ENCODE data around the gene TRIL.

TRIL gene

GRCh38 chr7:28961972-28962371, 3.8 kb upstream of the TRIL start:
- Histone ChIP-seq H3K9ac (ENCODE audit: low read length) (no peak overlapping the region), H3K9me2 (replicated peaks; ENCODE audit: insufficient read depth, low read length) (no peaks in the 10 kb centered on the region), H2AFZ (ENCODE audit: low read depth, low read length, severe bottlenecking) (no peak overlapping the region), H3K4me3 (ENCODE audit: insufficient read depth, low read length, poor library complexity, severe bottlenecking) (no peak overlapping the region), H3K27ac (ENCODE audit: low read depth, low read length) (no peak overlapping the region), H3K4me2 (ENCODE audit: low read depth, low read length, poor library complexity, severe bottlenecking) (no peak overlapping the region), H3K9me3 (ENCODE audit: insufficient read depth, low read length) (no peaks in the 10 kb centered on the region), H4K20me1 (ENCODE audit: low read depth, low read length) (no peaks in the 10 kb centered on the region), H3K27me3 (ENCODE audit: low read length) (no peaks in the 10 kb centered on the region), H3K79me2 (ENCODE audit: insufficient read depth, low read length) (no peaks in the 10 kb centered on the region), H3F3A (ENCODE audit: insufficient read depth) (no peaks in the 10 kb centered on the region), H3K36me3 (ENCODE audit: low read length) (no peaks in the 10 kb centered on the region)
- TF ChIP-seq, protein P1, sequence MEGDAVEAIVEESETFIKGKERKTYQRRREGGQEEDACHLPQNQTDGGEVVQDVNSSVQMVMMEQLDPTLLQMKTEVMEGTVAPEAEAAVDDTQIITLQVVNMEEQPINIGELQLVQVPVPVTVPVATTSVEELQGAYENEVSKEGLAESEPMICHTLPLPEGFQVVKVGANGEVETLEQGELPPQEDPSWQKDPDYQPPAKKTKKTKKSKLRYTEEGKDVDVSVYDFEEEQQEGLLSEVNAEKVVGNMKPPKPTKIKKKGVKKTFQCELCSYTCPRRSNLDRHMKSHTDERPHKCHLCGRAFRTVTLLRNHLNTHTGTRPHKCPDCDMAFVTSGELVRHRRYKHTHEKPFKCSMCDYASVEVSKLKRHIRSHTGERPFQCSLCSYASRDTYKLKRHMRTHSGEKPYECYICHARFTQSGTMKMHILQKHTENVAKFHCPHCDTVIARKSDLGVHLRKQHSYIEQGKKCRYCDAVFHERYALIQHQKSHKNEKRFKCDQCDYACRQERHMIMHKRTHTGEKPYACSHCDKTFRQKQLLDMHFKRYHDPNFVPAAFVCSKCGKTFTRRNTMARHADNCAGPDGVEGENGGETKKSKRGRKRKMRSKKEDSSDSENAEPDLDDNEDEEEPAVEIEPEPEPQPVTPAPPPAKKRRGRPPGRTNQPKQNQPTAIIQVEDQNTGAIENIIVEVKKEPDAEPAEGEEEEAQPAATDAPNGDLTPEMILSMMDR (IDR thresholded peaks at IDR 0.05; ENCODE audit: insufficient read depth, low read length, poor library complexity, severe bottlenecking) = no peak
- no peak for TF ChIP-seq EZH2phosphoT487 (conservative IDR thresholded peaks at IDR 0.05; ENCODE audit: low read length)

GRCh38 chr7:28960071-28960840, 2.1 kb upstream of the TRIL start:
- no peak for TF ChIP-seq EZH2phosphoT487 (conservative IDR thresholded peaks at IDR 0.05; ENCODE audit: low read length)
- TF ChIP-seq, protein P1 (IDR thresholded peaks at IDR 0.05; ENCODE audit: insufficient read depth, low read length, poor library complexity, severe bottlenecking) = no peak
- Histone ChIP-seq H3K9me3 (ENCODE audit: insufficient read depth, low read length) (no peaks in the 10 kb centered on the region), H3K36me3 (ENCODE audit: low read length) (no peaks in the 10 kb centered on the region), H3K27me3 (ENCODE audit: low read length) (no peaks in the 10 kb centered on the region), H3K27ac (ENCODE audit: low read depth, low read length) (no peak overlapping the region), H3K9ac (ENCODE audit: low read length) (no peak overlapping the region), H3F3A (ENCODE audit: insufficient read depth) (no peaks in the 10 kb centered on the region), H3K9me2 (replicated peaks; ENCODE audit: insufficient read depth, low read length) (no peaks in the 10 kb centered on the region), H3K4me3 (ENCODE audit: insufficient read depth, low read length, poor library complexity, severe bottlenecking) (no peak overlapping the region), H3K4me2 (ENCODE audit: low read depth, low read length, poor library complexity, severe bottlenecking) (no peak overlapping the region), H2AFZ (ENCODE audit: low read depth, low read length, severe bottlenecking) (no peak overlapping the region), H4K20me1 (ENCODE audit: low read depth, low read length) (no peaks in the 10 kb centered on the region), H3K79me2 (ENCODE audit: insufficient read depth, low read length) (no peaks in the 10 kb centered on the region)

DNA sequence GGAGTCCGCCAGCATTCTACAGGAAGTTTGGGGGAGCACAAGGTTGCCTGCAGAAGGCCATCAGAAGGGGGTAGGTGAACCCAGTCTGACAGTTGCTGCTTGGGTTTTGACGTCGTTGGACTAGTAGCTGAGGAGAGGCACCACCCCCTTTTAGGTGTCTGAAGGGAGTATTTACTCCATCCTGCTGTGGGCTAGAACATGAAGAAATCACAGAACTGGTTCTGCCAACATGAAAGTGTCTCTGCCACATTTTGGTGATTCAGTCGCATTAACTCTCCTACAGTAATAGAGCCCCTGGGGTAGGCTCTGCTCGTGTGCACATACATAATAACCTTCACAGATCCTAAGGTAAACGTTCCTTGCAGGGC, 834 bp upstream of the TRIL start:
- no peak overlapping the region for H3K4me2 ChIP-seq (ENCODE audit: low read depth, low read length, poor library complexity, severe bottlenecking)
- no peaks in the 10 kb centered on the region for H3K9me2 ChIP-seq (replicated peaks; ENCODE audit: insufficient read depth, low read length)
- H2AFZ ChIP-seq (ENCODE audit: low read depth, low read length, severe bottlenecking) = no peak overlapping the region
- no peaks in the 10 kb centered on the region for H4K20me1 ChIP-seq (ENCODE audit: low read depth, low read length)
- H3K36me3 ChIP-seq (ENCODE audit: low read length) = no peaks in the 10 kb centered on the region
- no peak overlapping the region for H3K9ac ChIP-seq (ENCODE audit: low read length)
- no peak overlapping the region for H3K27ac ChIP-seq (ENCODE audit: low read depth, low read length)
- no peaks in the 10 kb centered on the region for H3F3A ChIP-seq (ENCODE audit: insufficient read depth)
- no peaks in the 10 kb centered on the region for H3K9me3 ChIP-seq (ENCODE audit: insufficient read depth, low read length)
- no peak overlapping the region for H3K4me3 ChIP-seq (ENCODE audit: insufficient read depth, low read length, poor library complexity, severe bottlenecking)
- no peaks in the 10 kb centered on the region for H3K79me2 ChIP-seq (ENCODE audit: insufficient read depth, low read length)
- no peak for TF ChIP-seq EZH2phosphoT487 (conservative IDR thresholded peaks at IDR 0.05; ENCODE audit: low read length)
- TF ChIP-seq, protein P1 (IDR thresholded peaks at IDR 0.05; ENCODE audit: insufficient read depth, low read length, poor library complexity, severe bottlenecking) = no peak
- no peaks in the 10 kb centered on the region for H3K27me3 ChIP-seq (ENCODE audit: low read length)
